ENCODE measurements around the gene NTRK2.

GRCh38 chr9:85062385-85063022 lies 393.0 kb downstream of the NTRK2 start:
- TF ChIP-seq TEAD4 (IDR thresholded peaks at IDR 0.05) (no peak), CREB1 (IDR thresholded peaks at IDR 0.05; ENCODE audit: low read depth) (no peak), ZBTB7A (IDR thresholded peaks at IDR 0.05; ENCODE audit: low read depth) (no peak), CEBPB (IDR thresholded peaks at IDR 0.05) (no peak), EGR1 (IDR thresholded peaks at IDR 0.05) (no peak), TAF1 (IDR thresholded peaks at IDR 0.05; ENCODE audit: low read depth) (no peak), REST (IDR thresholded peaks at IDR 0.05; ENCODE audit: low read depth) (no peak), RAD21 (IDR thresholded peaks at IDR 0.05; ENCODE audit: low read depth) (no peak), EP300 (IDR thresholded peaks at IDR 0.05; ENCODE audit: borderline replicate concordance) (no peak)

All from Ishikawa (cell line).